K562 (cell line): ENCODE measurements around the gene ERI2. TPM values are rescaled to one million over a fixed set of nuclear protein-coding genes. Genes with fewer than 3 reads are reported as not detected.
A peak's percentile ranks its signal among the peaks of the same experiment; 100 is the strongest.

Experiments
- CHAMP1 ChIP-seq: fragments of 450-650 bp; IDR thresholded peaks from 2 replicates; pipeline ENCODE4 v1.6.1; 2016; ENCODE audit warnings: mild to moderate bottlenecking
- CREB3 ChIP-seq: fragments of 450-650 bp; conservative IDR thresholded peaks from 2 replicates; pipeline ENCODE4 v1.6.1; 2016; ENCODE audit warnings: missing genetic modification characterization, low read depth, mild to moderate bottlenecking, missing compliant biosample characterization, moderate library complexity
- CREM ChIP-seq: IDR thresholded peaks from 2 replicates; pipeline ENCODE4 v1.6.1; 2014; ENCODE audit warnings: antibody characterized with exemption, low read depth
- CTCF ChIP-seq, 3 experiments: IDR thresholded peaks in 2 of 3; conservative IDR thresholded peaks in 1 of 3; 2 replicates each; pipeline ENCODE4 v1.5.1; 2011 to 2012; ENCODE audit warnings: low read length in 3 of 3, mild to moderate bottlenecking in 3 of 3, control low read depth in 2 of 3, improper control_type of control experiment in 1 of 3, inconsistent platforms in 1 of 3, low read depth in 1 of 3, mixed read lengths in 1 of 3, moderate library complexity in 1 of 3; ENCODE audit not compliant: insufficient read depth in 2 of 3
- KAT2B ChIP-seq: IDR thresholded peaks from one replicate; pipeline ENCODE4 v1.6.1; 2012; ENCODE audit warnings: low read depth, mild to moderate bottlenecking, control low read depth, inconsistent platforms, low read length, moderate library complexity
- NCOA1 ChIP-seq: fragments of 450-650 bp; IDR thresholded peaks from 2 replicates; pipeline ENCODE4 v1.6.1; 2016; ENCODE audit warnings: low read depth
- PBX2 ChIP-seq, 2 experiments: IDR thresholded peaks in 1 of 2; conservative IDR thresholded peaks in 1 of 2; 2 replicates each; pipeline ENCODE4 v1.6.1; 2016; ENCODE audit warnings: low read depth in 2 of 2, mild to moderate bottlenecking in 1 of 2, missing compliant biosample characterization in 1 of 2, missing genetic modification characterization in 1 of 2, moderate library complexity in 1 of 2
- SAFB ChIP-seq: fragments of 200-400 bp; formaldehyde crosslinking; IDR thresholded peaks from 2 replicates; pipeline ENCODE4 v1.6.1; 2017; ENCODE audit warnings: low read depth, low read length, borderline replicate concordance
- TEAD1 ChIP-seq, 2 experiments: fragments of 450-650 bp in 1 of 2; sonication (generic) in 1 of 2; formaldehyde crosslinking; IDR thresholded peaks; 2 replicates each; pipeline versions ENCODE4 v1.4.0 to v1.8.0; 2020 to 2022; ENCODE audit warnings: mild to moderate bottlenecking in 2 of 2, missing genetic modification reagents in 1 of 2
- TGIF2 ChIP-seq: sonication (generic); formaldehyde crosslinking; IDR thresholded peaks from 2 replicates; pipeline ENCODE4 v1.8.1; 2022; ENCODE audit warnings: mild to moderate bottlenecking, missing genetic modification reagents, moderate library complexity
- ZNF165 ChIP-seq: fragments of 250-450 bp; sonication (Bioruptor Pico); IDR thresholded peaks from 2 replicates; pipeline ENCODE4 v1.4.0; 2020; ENCODE audit warnings: borderline replicate concordance
- ZNF282 ChIP-seq: sonication (generic); formaldehyde crosslinking; IDR thresholded peaks from 2 replicates; pipeline ENCODE4 v1.8.1; 2023; ENCODE audit warnings: missing genetic modification reagents
- ZNF449 ChIP-seq: fragments of 250-450 bp; sonication (Bioruptor Pico); IDR thresholded peaks from 2 replicates; pipeline ENCODE4 v1.8.0; 2022; ENCODE audit warnings: moderate library complexity, mild to moderate bottlenecking, inconsistent platforms
- ZNF639 ChIP-seq, 2 experiments: fragments of 200-800 bp in 1 of 2; sonication (Bioruptor generic) in 1 of 2; sonication (generic) in 1 of 2; formaldehyde crosslinking in 1 of 2; IDR thresholded peaks in 1 of 2; conservative IDR thresholded peaks in 1 of 2; 2 replicates each; pipeline versions ENCODE4 v1.5.0 to v1.6.1; 2016 to 2020; ENCODE audit warnings: missing compliant biosample characterization in 1 of 2, missing genetic modification characterization in 1 of 2, missing genetic modification reagents in 1 of 2
- ZNF76 ChIP-seq: fragments of 250-450 bp; sonication (Bioruptor Pico); IDR thresholded peaks from 2 replicates; pipeline ENCODE4 v1.4.0; 2020; ENCODE audit warnings: mild to moderate bottlenecking, moderate library complexity, borderline replicate concordance
- ZNF77 ChIP-seq: fragments of 250-450 bp; sonication (Bioruptor Pico); IDR thresholded peaks from 2 replicates; pipeline ENCODE4 v1.5.0; 2020
- polyA plus RNA-seq, 8 experiments: library from polyadenylated mRNA; depleted of rRNA in 4 of 8; stranded (reverse) in 5 of 8; unstranded in 3 of 8; fragments of >200 nt; fragmentation: Nextera tagmentation in 2 of 8; fragmentation: Illumina TruSeq in 1 of 8; extraction: Ambion mirVana in 2 of 8; extraction: Trizol in 1 of 8; gene quantifications; 2 replicates each; pipeline versions ENCODE4 v1.2.1 to v1.2.3, GENCODE V29; 2011 to 2014; ENCODE audit warnings: inconsistent platforms in 1 of 8, missing spikeins in 1 of 8
- total RNA-seq, 7 experiments: library from RNA; depleted of rRNA in 6 of 7; stranded (reverse); fragments of >200 nt in 6 of 7; fragmentation: Illumina TruSeq in 2 of 7; extraction: Trizol in 2 of 7; gene quantifications; 2 replicates each; pipeline versions ENCODE4 v1.2.1 to v1.2.3, GENCODE V29; 2011 to 2021; ENCODE audit warnings: low replicate concordance in 1 of 7

ERI2 gene
- total and polyA plus RNA-seq, 9 of the 15 experiments (the other 6 are each of a cell fraction or from before 2014, with no cell fraction given), result 23.3 to 57.0 (median 48.1) TPM

- TF ChIP-seq NCOA1 (no peak), SAFB (no peak), TGIF2 (CRISPR knock-in tag) (no peak), CREM (no peak), TEAD1 (CRISPR knock-in tag; IDR thresholded peaks at IDR 0.05) (peak in 1 of 2 experiments; percentile 79; a peak in 1 of 4 replicates), ZNF165 (no peak), CREB3 (0 out of 2 replicates have a peak, but pooled peaks have one; percentile 19), PBX2 (CRISPR knock-in tag; IDR thresholded peaks at IDR 0.05; ENCODE audit: low read depth) (no peak), PBX2 (tag; conservative IDR thresholded peaks at IDR 0.05; ENCODE audit: low read depth) (peak; percentile 84), CHAMP1 (no peak), CTCF (IDR thresholded peaks at IDR 0.05 in 2 of 3, conservative IDR thresholded peaks at IDR 0.05 in 1 of 3; ENCODE audit: insufficient read depth in 2 of 3, low read depth in 1 of 3, low read length in 3 of 3) (no peak), ZNF639 (CRISPR knock-in tag; conservative IDR thresholded peaks at IDR 0.05 in 1 of 2, IDR thresholded peaks at IDR 0.05 in 1 of 2) (no peak), ZNF282 (CRISPR knock-in tag) (no peak), ZNF77 (CRISPR knock-in tag) (no peak), ZNF76 (CRISPR knock-in tag) (no peak), ZNF449 (CRISPR knock-in tag) (peak; percentile 32; the same call in 1 of the 2 replicates), KAT2B (no peak)
Observed at GRCh38 chr16:20760346-20760745, 45.9 kb downstream of the ERI2 start (continued).
